IMR-90 (cell line): Measurements from ENCODE around the gene ACSBG1.

Source experiments
- BHLHE40 ChIP-seq: fragments of 150-350 bp; IDR thresholded peaks from 2 replicates; pipeline ENCODE4 v1.6.1; 2016; ENCODE audit warnings: mild to moderate bottlenecking, low read depth, low read length
- CEBPB ChIP-seq: IDR thresholded peaks from 2 replicates; pipeline ENCODE4 v1.6.1; 2012; ENCODE audit warnings: low read depth, low read length, improper control_type of control experiment
- CHD1 ChIP-seq: IDR thresholded peaks from 2 replicates; pipeline ENCODE4 v1.6.1; 2012; ENCODE audit warnings: low read depth, low read length, improper control_type of control experiment
- FOS ChIP-seq: fragments of 150-350 bp; IDR thresholded peaks from 2 replicates; pipeline ENCODE4 v1.6.1; 2016; ENCODE audit warnings: low read depth, low read length
- POLR2A ChIP-seq: IDR thresholded peaks from 2 replicates; pipeline ENCODE4 v1.6.1; 2012; ENCODE audit warnings: mild to moderate bottlenecking, low read depth, low read length
- RAD21 ChIP-seq: IDR thresholded peaks from 2 replicates; pipeline ENCODE4 v1.6.1; 2012; ENCODE audit warnings: low read length, improper control_type of control experiment
- RCOR1 ChIP-seq: IDR thresholded peaks from 2 replicates; pipeline ENCODE4 v1.6.1; 2012; ENCODE audit warnings: mild to moderate bottlenecking, low read length, improper control_type of control experiment; ENCODE audit not compliant: insufficient replicate concordance
- RFX5 ChIP-seq: IDR thresholded peaks from 2 replicates; pipeline ENCODE4 v1.8.0; 2012; ENCODE audit warnings: low read depth, mild to moderate bottlenecking, low read length, moderate library complexity
- SMC3 ChIP-seq: fragments of 150-350 bp; IDR thresholded peaks from 2 replicates; pipeline ENCODE4 v1.6.1; 2016; ENCODE audit warnings: low read depth, mild to moderate bottlenecking, antibody characterized with exemption, low read length, moderate library complexity
- USF2 ChIP-seq: fragments of 150-350 bp; IDR thresholded peaks from 2 replicates; pipeline ENCODE4 v1.6.1; 2017; ENCODE audit warnings: mild to moderate bottlenecking, antibody characterized with exemption, low read length, low read depth
- TF ChIP-seq, protein P1 (sequence below): conservative IDR thresholded peaks from 2 replicates; pipeline ENCODE4 v1.5.1; 2012; ENCODE audit warnings: mild to moderate bottlenecking, low read depth, low read length, improper control_type of control experiment
- TF ChIP-seq, protein P2 (sequence below): fragments of 150-350 bp; IDR thresholded peaks from 2 replicates; pipeline ENCODE4 v1.6.1; 2016; ENCODE audit warnings: low read depth, mild to moderate bottlenecking, low read length, moderate library complexity, borderline replicate concordance

DNA sequence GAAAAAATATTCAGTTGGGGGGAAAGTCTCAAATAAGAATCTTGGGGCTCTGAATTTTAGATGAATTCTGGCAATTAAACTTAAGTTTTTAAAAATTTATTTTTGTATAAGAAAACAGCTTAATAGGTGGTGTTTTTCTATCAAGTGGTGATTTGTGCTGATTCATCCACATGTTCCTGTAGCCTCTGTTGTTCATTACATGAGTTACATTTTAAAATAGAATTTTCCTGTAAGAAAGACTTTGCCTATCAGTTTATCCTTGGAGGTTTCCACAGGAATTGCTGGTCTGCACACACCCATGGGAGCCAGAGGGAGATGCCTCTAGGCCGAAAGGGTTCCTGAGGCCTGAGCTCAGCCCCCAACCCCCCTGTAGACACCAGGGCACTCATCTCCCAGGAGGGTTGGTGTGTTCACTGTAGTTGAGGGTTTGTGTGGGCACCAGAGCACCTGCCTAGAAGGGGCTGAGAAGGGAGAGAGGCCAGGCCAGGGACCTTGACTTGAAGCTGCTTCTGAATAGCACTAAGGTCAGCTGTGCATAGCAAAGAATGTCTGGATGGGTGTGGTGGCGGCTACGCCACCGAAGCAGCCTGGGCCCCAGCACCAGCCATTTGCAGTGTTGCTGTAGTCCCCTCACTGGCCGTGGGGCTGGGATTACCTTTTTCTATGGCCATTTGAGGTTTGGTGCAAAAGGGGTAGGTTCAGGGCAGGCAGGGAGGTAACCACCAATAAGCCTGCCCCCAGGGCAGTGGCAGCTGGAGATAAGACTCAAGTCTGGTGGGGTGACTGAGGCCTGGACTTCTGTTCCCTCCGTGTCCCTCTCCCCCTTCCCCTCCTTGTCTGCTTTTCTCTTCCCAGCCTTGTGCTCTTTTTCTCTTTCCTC, 41.9 kb upstream of the ACSBG1 start:
- TF ChIP-seq, protein P1, sequence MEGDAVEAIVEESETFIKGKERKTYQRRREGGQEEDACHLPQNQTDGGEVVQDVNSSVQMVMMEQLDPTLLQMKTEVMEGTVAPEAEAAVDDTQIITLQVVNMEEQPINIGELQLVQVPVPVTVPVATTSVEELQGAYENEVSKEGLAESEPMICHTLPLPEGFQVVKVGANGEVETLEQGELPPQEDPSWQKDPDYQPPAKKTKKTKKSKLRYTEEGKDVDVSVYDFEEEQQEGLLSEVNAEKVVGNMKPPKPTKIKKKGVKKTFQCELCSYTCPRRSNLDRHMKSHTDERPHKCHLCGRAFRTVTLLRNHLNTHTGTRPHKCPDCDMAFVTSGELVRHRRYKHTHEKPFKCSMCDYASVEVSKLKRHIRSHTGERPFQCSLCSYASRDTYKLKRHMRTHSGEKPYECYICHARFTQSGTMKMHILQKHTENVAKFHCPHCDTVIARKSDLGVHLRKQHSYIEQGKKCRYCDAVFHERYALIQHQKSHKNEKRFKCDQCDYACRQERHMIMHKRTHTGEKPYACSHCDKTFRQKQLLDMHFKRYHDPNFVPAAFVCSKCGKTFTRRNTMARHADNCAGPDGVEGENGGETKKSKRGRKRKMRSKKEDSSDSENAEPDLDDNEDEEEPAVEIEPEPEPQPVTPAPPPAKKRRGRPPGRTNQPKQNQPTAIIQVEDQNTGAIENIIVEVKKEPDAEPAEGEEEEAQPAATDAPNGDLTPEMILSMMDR = no peak
- TF ChIP-seq RCOR1 = no peak
- TF ChIP-seq POLR2A = no peak
- no peak for TF ChIP-seq CEBPB
- no peak for TF ChIP-seq CHD1
- TF ChIP-seq SMC3 = no peak
- no peak for TF ChIP-seq USF2
- TF ChIP-seq RFX5 = no peak
- no peak for TF ChIP-seq RAD21
- no peak for TF ChIP-seq BHLHE40
- TF ChIP-seq FOS = no peak
- TF ChIP-seq, protein P2, sequence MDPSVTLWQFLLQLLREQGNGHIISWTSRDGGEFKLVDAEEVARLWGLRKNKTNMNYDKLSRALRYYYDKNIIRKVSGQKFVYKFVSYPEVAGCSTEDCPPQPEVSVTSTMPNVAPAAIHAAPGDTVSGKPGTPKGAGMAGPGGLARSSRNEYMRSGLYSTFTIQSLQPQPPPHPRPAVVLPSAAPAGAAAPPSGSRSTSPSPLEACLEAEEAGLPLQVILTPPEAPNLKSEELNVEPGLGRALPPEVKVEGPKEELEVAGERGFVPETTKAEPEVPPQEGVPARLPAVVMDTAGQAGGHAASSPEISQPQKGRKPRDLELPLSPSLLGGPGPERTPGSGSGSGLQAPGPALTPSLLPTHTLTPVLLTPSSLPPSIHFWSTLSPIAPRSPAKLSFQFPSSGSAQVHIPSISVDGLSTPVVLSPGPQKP = no peak
